ENCODE measurements around the gene ABHD15. TPM values are rescaled to one million over a fixed set of nuclear protein-coding genes. Genes with fewer than 3 reads are reported as not detected.

ABHD15 gene
- polyA plus RNA-seq, 2 of the 4 experiments (the other 2 are of a cell fraction), result 13.5 to 15.8 TPM

DNA sequence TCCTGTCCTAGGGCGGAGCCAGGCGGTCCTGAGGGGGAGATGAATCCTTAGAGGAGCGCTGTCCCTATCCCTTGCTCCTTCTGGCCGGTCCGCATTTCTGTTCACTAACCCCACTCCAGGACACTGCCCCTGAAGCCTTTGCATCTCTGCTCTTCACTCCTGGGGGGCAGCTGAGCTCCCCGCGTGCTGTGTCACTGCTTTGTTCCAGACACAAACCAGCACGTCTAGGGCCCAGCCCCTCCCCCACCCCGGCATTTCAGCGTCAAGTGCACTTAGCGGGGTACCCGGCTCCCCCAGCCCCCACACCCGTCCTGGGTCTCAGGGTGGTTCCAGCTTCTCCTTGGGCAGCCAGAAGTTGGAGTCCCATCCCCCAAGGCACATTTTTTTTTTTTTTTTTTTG, 47.0 kb upstream of the ABHD15 start (continued):
- TF ChIP-seq, protein P1, sequence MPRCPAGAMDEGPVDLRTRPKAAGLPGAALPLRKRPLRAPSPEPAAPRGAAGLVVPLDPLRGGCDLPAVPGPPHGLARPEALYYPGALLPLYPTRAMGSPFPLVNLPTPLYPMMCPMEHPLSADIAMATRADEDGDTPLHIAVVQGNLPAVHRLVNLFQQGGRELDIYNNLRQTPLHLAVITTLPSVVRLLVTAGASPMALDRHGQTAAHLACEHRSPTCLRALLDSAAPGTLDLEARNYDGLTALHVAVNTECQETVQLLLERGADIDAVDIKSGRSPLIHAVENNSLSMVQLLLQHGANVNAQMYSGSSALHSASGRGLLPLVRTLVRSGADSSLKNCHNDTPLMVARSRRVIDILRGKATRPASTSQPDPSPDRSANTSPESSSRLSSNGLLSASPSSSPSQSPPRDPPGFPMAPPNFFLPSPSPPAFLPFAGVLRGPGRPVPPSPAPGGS (IDR thresholded peaks at IDR 0.05), result no peak
- TF ChIP-seq, protein P2, sequence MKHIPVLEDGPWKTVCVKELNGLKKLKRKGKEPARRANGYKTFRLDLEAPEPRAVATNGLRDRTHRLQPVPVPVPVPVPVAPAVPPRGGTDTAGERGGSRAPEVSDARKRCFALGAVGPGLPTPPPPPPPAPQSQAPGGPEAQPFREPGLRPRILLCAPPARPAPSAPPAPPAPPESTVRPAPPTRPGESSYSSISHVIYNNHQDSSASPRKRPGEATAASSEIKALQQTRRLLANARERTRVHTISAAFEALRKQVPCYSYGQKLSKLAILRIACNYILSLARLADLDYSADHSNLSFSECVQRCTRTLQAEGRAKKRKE (CRISPR knock-in tag; IDR thresholded peaks at IDR 0.05; ENCODE audit: low read depth), result no peak

- peak in 1 of 2 experiments; percentile 93 for DNase-seq (ENCODE audit: low read depth in 1 of 2, low spot score in 1 of 2)
- peak overlapping the region; percentile 78 for H3K4me2 ChIP-seq
- peak overlapping the region; percentile 23; the same call in 2 of the 3 replicates for H3K4me3 ChIP-seq
- H3K9me3 ChIP-seq, result no peaks in the 10 kb centered on the region
- FAIRE-seq, result no peak
- ChIA-PET POLR2A (interaction anchor here (0.6 to 1.1 kb wide), 4 partner anchors 11 to 770 kb away, joined by 3 to 7 read pairs (median 4); partner anchors contain the start of gene ANKRD13B), CTCF (interaction anchor here (0.6 to 23.2 kb wide), 21 partner anchors 8 to 480 kb away, joined by 3 to 447 read pairs (median 5); partner anchors contain the start of genes ABHD15, ANKRD13B, CORO6 and TP53I13)
- ATAC-seq, result peak; percentile 58 to 73
- H3K4me1 ChIP-seq, result peaks cover 24% of the 10 kb centered on the region
- 0 out of 2 replicates have a peak, but pooled peaks have one; percentile 36 for TF ChIP-seq NPAS2 (CRISPR knock-in tag; IDR thresholded peaks at IDR 0.05; ENCODE audit: borderline replicate concordance)
- peak; percentile 24; the same call in 1 of the 2 replicates for TF ChIP-seq POLR2A (IDR thresholded peaks at IDR 0.05; ENCODE audit: low read length)
- TF ChIP-seq JUN (IDR thresholded peaks at IDR 0.05), result 0 out of 5 replicates have a peak, but pooled peaks of 1 of the 2 experiments have one; percentile 25
- no peak for TF ChIP-seq EHF (CRISPR knock-in tag; IDR thresholded peaks at IDR 0.05)
- TF ChIP-seq, protein P3, sequence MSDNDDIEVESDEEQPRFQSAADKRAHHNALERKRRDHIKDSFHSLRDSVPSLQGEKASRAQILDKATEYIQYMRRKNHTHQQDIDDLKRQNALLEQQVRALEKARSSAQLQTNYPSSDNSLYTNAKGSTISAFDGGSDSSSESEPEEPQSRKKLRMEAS (IDR thresholded peaks at IDR 0.05), result peak; percentile 99
- peak; percentile 53 to 67; a peak in 4 of 5 replicates for TF ChIP-seq RAD21 (conservative IDR thresholded peaks at IDR 0.05 in 1 of 2, IDR thresholded peaks at IDR 0.05 in 1 of 2)
- TF ChIP-seq E2F6 (IDR thresholded peaks at IDR 0.05; ENCODE audit: borderline replicate concordance, low read depth), result peak; percentile 97
- TF ChIP-seq, protein P2 (CRISPR knock-in tag; IDR thresholded peaks at IDR 0.05; ENCODE audit: low read depth), result 0 out of 2 replicates have a peak, but pooled peaks have one; percentile 15
- TF ChIP-seq, protein P4, sequence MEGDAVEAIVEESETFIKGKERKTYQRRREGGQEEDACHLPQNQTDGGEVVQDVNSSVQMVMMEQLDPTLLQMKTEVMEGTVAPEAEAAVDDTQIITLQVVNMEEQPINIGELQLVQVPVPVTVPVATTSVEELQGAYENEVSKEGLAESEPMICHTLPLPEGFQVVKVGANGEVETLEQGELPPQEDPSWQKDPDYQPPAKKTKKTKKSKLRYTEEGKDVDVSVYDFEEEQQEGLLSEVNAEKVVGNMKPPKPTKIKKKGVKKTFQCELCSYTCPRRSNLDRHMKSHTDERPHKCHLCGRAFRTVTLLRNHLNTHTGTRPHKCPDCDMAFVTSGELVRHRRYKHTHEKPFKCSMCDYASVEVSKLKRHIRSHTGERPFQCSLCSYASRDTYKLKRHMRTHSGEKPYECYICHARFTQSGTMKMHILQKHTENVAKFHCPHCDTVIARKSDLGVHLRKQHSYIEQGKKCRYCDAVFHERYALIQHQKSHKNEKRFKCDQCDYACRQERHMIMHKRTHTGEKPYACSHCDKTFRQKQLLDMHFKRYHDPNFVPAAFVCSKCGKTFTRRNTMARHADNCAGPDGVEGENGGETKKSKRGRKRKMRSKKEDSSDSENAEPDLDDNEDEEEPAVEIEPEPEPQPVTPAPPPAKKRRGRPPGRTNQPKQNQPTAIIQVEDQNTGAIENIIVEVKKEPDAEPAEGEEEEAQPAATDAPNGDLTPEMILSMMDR (IDR thresholded peaks at IDR 0.05), result peak; percentile 87
- TF ChIP-seq ESRRA (IDR thresholded peaks at IDR 0.05; ENCODE audit: borderline replicate concordance, low read length), result no peak
- 0 out of 2 replicates have a peak, but pooled peaks have one; percentile 51 for TF ChIP-seq MAZ (IDR thresholded peaks at IDR 0.05; ENCODE audit: borderline replicate concordance, low read depth, low read length)
- TF ChIP-seq MYC (IDR thresholded peaks at IDR 0.05; ENCODE audit: borderline replicate concordance, low read length), result peak; percentile 85
- no peak for TF ChIP-seq TP53 (CRISPR knock-in tag; IDR thresholded peaks at IDR 0.05)
- TF ChIP-seq RCOR1 (IDR thresholded peaks at IDR 0.05; ENCODE audit: low read depth, low read length), result no peak
- TF ChIP-seq FOXS1 (CRISPR knock-in tag; IDR thresholded peaks at IDR 0.05), result peak; percentile 42; the same call in 1 of the 2 replicates
- TF ChIP-seq HOXB5 (CRISPR knock-in tag; IDR thresholded peaks at IDR 0.05), result 0 out of 2 replicates have a peak, but pooled peaks have one; percentile 65
- peak; percentile 74 for TF ChIP-seq SMC3 (IDR thresholded peaks at IDR 0.05)
- WGBS (ENCODE audit: missing lambda C conversion rate), result 45% methylated on average over 18 of the region's 50 CpGs
- peak overlapping the region; percentile 67 to 77 for H3K27ac ChIP-seq
These were observed 46.6 kb upstream of the ABHD15 start for GRCh38 chr17:29613352-29613837.

All from A549 (cell line).